ENCODE measurements around the gene CACNA1C.

CACNA1C gene

GRCh38 chr12:2166696-2167095, 113.9 kb downstream of the CACNA1C start:
- TF ChIP-seq ZFX (IDR thresholded peaks at IDR 0.05): no peak
- TF ChIP-seq, protein P1, sequence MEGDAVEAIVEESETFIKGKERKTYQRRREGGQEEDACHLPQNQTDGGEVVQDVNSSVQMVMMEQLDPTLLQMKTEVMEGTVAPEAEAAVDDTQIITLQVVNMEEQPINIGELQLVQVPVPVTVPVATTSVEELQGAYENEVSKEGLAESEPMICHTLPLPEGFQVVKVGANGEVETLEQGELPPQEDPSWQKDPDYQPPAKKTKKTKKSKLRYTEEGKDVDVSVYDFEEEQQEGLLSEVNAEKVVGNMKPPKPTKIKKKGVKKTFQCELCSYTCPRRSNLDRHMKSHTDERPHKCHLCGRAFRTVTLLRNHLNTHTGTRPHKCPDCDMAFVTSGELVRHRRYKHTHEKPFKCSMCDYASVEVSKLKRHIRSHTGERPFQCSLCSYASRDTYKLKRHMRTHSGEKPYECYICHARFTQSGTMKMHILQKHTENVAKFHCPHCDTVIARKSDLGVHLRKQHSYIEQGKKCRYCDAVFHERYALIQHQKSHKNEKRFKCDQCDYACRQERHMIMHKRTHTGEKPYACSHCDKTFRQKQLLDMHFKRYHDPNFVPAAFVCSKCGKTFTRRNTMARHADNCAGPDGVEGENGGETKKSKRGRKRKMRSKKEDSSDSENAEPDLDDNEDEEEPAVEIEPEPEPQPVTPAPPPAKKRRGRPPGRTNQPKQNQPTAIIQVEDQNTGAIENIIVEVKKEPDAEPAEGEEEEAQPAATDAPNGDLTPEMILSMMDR (conservative IDR thresholded peaks at IDR 0.05): no peak
- no peak overlapping the region for H3K27ac ChIP-seq

DNA sequence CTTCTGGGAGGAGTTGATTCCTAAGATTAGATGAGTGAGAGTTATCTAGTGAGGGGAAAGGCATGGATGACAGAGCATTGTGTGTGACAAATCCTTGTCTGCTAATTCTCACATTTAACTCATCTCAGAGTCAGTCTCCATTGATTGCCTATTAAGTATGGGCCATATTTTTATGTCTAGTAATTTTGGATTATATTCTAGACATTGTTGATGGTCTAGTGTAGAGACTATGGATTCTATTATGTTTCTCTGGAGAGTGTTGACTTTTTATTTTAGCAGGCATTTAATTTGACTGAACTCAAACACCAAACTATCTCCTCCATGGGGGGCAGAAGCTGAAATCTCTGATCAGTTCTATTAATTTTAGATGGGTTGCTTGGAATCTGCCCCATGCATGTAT, 114.4 kb downstream of the CACNA1C start:
- TF ChIP-seq ZFX (IDR thresholded peaks at IDR 0.05): no peak
- TF ChIP-seq, protein P1 (conservative IDR thresholded peaks at IDR 0.05): no peak
- H3K27ac ChIP-seq: no peak overlapping the region

- no peak overlapping the region for H3K27ac ChIP-seq
- TF ChIP-seq, protein P1 (conservative IDR thresholded peaks at IDR 0.05): no peak
- no peak for TF ChIP-seq ZFX (IDR thresholded peaks at IDR 0.05)
These were observed 116.0 kb downstream of the CACNA1C start for GRCh38 chr12:2168808-2169207.

- no peak overlapping the region for H3K27ac ChIP-seq
- TF ChIP-seq, protein P1 (conservative IDR thresholded peaks at IDR 0.05): no peak
- TF ChIP-seq ZFX (IDR thresholded peaks at IDR 0.05): no peak
These were observed 116.7 kb downstream of the CACNA1C start for GRCh38 chr12:2169489-2169888.

DNA sequence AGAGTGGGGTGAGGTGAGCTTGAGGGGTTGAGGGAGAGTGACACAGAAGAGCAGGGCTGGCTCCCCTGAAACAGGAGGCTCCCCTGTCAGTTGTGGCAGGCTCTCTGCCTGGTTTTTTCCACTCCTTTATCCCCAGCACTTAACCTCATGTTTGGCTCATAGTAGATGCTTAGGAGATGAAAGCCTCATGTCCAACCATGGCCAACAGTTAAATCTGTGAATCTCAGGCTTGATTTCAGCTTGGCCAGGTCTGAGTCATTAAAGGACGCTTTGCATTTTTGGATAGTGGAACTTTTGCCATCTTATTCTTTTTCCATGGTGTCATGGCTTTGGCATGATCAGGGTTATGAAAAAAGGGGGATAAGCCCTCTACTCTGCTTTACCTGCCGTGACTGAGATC, 117.2 kb downstream of the CACNA1C start:
- TF ChIP-seq, protein P1 (conservative IDR thresholded peaks at IDR 0.05): no peak
- TF ChIP-seq ZFX (IDR thresholded peaks at IDR 0.05): no peak
- H3K27ac ChIP-seq: no peak overlapping the region

DNA sequence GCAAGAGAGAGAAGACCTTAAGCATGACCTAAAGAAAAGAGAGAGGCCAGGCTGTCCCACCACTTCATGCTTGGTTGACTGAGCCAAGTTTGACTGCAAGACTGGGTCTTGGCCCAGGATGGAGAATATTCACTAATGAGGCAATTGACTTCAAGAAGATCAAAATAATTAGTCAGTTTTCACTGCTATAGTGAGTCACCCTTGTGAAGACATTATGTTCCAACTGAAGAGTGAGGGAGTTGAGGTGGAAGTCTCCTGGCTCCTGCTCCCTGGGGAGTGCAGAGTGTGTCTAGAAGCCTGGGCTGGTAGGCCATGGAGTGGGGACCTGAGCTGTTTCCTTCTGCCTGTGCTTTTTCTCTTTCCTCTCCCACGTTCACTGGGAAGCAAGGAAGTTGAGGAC, 117.6 kb downstream of the CACNA1C start:
- H3K27ac ChIP-seq: no peak overlapping the region
- TF ChIP-seq, protein P1 (conservative IDR thresholded peaks at IDR 0.05): no peak
- no peak for TF ChIP-seq ZFX (IDR thresholded peaks at IDR 0.05)

- no peak overlapping the region for H3K27ac ChIP-seq
- TF ChIP-seq, protein P1 (conservative IDR thresholded peaks at IDR 0.05): no peak
These were observed 119.1 kb downstream of the CACNA1C start for GRCh38 chr12:2171672-2172426.

Data from C4-2B (cell line).